HUDEP-2 (cell line): Measurements from ENCODE around the gene CNN3.

Source experiments
- DNase-seq, 76 experiments: peaks; one replicate each; lab custom pipeline; 2025; ENCODE audit not compliant: unreplicated experiment in 76 of 76; lab: John Stamatoyannopoulos, UW

CNN3 gene

DNA sequence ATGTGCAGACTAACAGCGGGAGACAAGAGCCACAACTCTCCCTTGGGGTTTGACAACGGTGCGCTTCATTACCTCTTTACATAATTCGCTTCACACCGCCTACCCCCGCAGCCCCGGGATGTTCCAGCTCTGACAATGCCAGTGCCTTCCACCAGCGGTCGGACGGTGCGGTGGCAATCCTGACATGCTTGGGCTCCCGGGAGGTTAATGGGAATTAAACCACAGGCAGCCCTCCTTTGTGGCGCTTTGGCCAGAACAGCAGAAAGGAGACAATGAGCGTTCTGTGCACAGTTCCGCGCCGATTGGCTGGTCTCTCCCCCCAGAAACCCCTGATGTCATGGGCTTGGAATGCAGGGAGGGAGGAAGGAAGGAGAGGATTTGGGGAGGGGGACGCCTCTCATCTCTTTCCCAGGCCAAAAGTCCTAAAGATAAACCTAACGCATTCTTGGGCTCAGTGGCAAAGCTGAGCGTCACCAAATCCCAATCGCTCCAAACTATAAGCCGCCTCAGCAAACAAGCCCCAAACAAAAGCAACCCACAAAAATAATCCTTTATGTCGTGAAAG, 1.3 kb downstream of the CNN3 start:
- DNase-seq, result no peak

DNA sequence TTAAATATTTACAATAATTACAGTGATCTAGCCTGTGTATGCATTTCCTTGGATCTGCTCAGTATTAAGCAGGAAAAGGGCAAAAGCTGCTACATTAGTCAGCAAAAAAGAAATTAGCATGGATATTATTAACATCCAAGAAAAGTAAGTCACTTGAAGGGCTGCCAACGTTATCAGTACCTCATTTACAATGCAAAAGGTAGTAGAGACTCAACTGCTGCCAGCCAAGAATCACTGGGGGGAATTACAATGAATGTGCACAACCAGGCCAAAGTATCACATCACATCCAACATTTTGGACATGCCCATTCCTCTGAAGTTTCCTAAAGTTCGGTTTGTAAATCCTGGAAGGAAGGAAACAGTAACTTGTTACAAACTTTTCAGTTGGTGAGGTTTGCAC, 1.9 kb downstream of the CNN3 start:
- no peak for DNase-seq

DNA sequence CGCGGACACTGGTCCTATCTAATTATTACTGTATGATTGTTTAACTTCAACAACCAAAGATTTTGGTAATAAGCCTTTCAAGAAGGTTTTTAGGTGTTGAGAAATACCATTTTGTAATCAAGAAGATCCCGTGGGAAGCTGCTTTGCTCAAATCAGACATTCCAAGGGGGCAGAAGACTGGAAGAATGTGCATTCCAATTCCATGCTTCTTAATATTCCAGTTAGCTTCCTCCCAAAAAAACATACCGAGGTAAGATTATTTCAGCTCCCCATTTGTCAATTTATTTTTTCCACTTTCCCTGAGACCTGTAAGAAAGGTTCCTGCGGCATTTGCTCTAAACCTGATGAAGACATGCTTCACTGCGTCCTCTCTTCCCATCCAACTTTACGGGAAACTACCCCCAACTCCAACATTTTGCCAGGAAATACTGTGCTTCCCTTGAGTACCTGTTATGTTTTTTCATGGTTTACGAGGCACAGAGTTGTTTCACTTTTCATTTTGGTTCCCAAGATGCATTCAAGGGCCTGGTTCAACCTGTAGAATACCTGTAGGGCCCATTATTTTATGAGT, 4.1 kb downstream of the CNN3 start:
- DNase-seq, result no peak

DNA sequence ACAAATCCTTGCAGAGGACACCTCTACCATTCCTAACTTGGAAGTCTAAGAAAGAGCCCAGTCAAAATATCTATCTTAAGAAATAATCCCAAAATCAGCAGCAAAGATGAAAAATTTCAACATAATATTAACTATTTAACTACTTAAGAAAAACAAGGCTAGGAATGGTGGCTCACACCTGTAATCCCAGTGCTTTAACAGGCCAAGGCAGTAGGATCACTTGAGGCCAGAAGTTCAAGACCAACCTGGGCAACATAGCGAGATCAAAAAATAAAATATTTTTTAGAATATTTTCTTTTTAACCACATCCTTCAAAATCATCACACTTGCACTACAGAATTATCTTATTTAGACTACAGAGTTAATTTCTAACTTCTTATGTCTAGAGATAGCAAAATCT, 4.9 kb downstream of the CNN3 start:
- DNase-seq, result no peak

DNA sequence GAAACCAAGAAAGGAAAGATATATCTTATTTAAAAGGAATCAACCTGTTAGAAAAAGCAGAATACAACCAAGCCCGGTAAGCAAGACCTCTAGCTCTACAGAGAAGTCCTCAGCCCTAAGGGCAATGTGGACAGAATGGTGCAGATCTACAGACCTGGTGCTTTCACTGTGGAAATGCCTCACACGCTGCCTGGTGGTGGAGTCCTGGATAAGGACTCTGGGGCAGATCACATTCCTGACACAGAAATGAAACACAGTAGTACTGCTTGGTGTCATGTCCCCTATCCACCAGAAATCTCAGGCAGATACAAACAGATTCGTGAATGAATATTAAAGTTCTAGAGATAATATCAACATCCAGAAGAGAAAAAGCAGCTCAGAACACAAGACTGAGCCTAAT, 6.8 kb downstream of the CNN3 start:
- no peak for DNase-seq

DNA sequence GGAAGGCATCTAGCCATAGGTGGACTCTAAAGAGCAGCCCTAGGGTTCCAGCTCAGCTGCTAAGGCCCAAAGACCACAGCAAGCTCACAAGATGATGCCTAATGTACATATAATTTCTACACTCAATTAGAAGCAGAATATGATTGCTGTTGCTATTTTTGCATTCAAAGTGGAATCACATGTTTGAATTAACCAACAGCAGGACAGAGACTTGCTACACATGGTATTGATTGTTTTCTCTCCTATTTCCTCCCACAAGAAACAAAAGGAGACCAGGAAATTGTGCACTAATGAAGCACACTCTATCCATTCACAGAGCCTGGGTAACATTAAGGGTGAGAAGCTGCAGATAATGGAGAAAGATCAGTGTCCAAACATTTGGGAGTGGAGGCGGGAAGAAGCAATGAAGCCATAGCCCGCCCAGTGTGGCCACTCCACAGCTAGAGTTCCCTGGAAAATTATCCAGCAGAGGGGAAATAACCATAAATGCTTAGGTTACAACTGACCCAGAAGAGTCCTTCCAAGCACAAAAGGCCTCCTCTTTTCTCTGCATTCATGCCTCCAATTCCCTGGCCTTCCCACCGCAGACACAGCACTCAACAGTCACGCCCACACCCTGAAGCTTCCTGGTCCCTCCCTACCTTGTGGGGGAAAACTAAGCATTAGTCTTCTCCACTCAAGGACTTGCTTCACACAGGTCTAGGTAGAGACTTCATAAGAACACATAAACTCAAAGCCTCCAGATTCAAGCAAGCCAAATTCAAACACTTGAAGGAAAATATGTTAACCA, 7.5 kb downstream of the CNN3 start:
- no peak for DNase-seq

DNA sequence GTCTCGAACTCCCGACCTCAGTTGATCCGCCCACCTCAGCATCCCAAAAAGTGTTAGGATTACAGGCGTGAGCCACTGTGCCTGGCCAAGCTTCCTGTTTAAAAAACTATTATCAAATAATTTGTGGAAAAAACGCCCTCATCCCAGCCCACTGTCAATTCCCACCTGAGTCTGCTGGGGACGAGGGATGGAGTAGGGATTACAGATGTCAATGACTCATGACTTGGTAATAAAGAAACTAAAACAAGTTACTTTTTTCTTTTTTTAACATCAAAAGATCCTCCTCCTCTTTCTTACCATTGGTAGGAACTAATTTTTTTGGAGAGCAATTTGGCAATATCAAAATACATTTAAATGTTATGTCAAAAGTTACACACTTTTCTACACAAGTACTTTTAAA, 9.7 kb downstream of the CNN3 start:
- no peak for DNase-seq

DNA sequence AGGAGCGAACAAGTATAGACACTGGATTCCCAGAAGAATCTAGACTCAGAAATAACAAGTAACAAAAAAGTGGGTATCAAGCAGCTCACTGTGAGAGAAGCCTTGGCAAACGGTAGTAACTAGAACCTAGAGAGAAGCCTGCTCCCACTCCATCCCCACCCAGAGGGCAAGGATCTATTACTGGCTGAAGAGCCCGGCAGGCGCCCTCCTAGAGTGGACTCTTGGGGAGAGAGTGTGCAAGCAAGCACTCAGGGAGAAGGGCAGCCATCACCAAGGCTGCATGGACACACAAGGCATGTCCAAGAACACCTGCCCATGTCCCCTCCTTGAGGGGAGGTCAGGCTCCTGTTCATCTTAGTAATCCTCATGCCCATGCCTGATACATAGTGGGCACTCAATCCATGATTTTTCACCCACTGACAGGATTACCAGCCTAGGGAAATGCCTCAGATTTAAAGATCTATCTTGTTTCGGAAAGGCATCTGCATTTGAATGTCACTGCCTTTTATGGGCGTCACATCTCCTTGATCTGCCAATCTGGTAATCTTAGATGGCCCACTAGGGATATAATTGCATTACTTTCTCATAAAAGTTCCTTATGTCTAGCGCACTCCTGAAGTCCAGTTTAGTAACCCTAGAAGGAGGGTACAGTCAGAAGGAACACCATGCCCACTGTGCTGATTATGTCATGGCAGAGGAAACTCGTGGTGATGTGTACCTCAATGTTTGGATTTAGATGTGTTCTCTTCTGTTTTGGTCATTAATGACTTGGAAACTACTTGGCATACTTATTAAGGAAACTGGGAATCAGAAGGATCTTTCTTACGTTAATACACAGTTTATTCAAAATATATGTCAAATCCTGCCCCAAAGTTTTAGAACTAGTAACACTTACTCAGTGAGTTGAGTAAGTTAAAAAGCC, 14.4 kb downstream of the CNN3 start:
- DNase-seq, result no peak

DNA sequence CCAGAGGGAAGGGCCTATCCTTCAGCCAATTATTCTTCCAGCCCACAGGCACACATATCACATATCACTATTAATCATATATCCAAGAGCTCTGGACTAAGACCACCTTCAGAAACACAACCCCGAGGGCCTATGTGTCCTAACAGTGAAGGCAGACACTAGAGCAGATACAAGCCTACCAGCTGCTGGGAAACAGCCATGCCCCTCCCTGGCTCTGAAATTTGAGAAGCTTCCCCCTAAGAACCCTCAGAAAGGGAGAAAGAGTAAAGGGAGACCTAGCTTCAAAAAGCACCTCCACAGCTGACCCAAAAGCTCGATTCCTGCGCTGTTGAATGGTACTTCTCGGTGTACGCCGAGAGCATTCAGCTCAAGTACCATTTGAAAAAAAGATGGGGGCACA, 17.4 kb downstream of the CNN3 start:
- no peak for DNase-seq

DNA sequence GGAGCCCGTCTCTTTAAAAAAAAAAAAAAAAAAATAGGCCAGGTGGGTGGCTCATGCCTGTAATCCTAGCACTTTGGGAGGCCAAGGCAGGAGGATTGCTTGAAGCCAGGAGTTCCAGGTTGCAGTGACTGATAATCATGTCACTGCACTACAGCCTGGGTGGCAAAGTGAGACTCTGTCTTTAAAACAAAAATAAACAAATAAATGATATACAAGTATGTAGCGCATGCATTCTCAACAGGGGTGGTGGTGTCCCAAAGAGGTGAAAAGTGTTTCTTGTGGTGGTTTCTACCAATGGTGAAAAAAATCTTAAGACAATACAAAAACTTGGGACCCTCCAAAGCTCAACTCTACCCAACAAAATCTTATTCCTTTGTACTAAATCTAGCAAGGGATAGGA, 17.9 kb downstream of the CNN3 start:
- no peak for DNase-seq

DNA sequence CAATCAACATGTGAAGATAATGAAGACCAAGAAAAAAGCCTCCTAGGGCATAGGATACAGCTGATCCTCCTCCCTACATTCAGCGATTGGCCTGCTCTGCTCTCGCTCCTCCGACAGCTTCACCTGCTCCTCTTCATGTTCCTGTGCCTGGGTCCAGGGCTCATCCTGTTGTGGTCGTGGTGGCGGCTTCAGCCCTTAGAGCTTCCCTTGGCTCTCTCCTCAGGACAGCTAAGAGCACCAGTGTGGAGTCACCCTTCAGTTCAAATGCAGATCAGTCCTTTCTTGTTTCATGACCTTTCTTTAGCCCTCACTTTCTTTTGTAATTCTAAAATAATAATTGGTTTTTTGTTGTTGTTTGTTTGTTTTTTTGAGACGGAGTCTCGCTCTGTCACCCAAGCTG, 18.7 kb downstream of the CNN3 start:
- no peak for DNase-seq

DNA sequence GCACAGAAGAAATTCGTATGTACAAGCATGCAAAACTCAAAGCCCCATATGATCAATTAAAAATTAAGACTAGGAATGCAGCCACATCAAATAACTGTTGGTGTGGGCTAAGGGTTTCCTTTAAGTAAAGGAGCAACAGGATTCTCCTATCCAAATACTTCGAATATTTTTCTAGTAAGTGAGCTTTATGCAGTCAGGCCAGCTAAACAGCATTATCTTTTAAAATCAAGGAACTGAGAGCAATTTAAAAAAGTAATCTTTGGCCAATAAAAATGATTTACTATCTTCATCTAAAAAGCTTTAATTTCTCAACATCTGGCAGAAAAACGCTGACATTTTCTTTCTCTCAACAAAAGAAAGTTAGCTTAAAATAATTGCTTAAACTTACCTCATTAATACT, 19.8 kb downstream of the CNN3 start:
- DNase-seq, result no peak

DNA sequence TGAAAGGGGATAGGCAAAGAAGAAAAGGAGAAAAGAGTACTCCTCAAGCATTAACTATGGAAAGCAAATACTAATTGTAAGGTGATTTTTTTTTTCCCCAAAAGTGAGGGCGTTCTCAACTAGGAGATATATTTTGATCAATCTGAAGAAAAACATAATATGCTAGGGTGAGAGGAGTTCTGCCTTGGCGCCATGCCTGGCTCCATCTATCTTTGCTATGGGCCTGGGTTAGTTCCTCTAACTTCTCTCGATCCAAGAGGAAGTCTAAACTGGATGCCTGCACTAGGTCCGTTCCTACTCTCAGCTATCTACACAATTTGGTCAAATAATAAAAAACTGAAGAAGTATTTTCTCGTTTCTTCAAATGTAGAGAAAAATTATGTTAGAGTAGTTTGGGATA, 20.5 kb downstream of the CNN3 start:
- no peak for DNase-seq

DNA sequence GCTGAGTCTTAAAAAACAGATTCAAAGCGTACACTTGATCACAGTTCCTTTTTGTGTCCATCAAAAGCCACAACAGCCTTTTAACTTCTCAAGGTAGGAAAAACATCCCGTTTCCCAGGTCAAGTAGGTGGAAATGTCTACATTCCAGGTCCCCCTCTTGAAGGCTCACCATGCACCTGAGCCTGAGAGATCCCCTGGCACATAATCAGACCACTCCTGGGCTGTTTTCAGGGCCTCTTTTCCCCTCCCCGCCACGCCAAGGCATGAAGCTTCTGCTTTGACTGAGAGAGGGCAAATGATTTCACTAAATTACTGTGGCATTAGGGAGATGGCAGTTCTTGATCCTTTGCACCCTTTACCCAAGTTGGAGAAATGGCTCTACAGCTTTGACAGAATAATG, 21.7 kb downstream of the CNN3 start:
- DNase-seq, result no peak

DNA sequence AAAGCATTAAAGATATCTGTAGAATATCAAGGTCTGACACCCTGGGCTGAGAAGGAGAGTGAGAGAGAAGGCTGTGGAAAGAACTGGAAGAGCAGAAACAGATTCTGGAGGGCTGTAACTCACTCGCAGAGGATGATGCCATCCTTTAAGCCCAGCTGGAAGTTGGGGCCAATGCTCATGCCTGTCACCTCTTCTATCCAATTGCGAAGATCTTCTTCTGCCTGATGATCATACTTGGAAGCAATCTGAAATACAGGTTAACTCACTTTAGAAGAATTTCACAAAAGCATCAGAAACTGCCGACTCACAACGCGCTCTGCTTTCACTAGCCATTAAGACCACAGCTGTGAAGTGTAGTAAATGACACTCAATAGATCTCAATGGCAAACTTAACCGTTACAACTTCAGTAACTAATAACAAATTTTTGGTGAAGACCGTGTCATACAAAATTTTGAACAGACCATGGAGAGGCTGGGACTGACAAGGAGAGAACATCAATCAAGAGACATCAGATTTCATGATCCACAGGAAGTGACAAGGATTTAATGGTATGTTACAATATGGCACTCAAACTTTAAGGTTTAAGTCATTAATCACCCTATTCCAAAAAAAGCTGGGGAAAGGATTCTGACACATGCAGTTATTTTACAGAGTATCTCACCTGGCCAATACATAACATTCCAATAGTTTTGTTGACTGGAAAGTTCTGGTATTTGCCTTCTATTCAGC, 23.5 kb downstream of the CNN3 start:
- DNase-seq, result no peak

DNA sequence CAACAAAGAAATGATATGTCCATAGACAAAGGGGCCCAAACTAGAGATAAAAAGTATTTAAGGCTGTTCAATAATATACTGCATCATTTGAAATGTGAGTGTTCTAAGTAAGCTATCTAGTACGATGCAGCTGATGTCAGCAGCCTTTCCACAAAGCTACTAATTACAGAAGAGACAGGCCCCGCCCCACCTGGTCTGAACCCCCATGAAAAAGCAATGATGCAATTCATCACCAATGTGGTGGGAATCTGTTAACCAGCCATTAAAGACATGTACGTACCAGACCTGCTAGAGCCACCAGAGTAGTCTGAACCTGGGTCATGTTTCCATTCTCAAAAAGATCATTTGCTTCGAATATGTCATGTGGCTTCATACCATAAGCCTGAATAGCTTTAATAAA, 25.1 kb downstream of the CNN3 start:
- DNase-seq, result no peak

DNA sequence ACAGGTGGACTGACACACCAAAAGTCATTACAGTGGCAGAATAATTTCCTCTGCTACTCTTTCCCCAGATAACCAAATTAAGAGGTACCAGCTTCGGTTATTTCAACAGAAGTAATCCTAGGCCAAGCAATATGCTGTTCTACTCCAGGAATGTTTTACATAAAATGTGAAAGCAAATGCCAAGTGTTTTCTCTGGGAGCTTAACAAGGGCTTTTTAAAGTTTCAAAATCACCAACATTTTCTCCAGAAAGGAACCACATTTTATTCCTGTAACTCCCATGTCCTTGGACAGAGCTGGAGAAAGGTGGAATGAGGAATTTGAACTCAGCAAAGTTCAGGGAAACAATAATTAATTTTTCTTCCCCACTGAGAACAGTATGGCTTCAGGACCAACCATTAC, 27.2 kb downstream of the CNN3 start:
- no peak for DNase-seq

DNA sequence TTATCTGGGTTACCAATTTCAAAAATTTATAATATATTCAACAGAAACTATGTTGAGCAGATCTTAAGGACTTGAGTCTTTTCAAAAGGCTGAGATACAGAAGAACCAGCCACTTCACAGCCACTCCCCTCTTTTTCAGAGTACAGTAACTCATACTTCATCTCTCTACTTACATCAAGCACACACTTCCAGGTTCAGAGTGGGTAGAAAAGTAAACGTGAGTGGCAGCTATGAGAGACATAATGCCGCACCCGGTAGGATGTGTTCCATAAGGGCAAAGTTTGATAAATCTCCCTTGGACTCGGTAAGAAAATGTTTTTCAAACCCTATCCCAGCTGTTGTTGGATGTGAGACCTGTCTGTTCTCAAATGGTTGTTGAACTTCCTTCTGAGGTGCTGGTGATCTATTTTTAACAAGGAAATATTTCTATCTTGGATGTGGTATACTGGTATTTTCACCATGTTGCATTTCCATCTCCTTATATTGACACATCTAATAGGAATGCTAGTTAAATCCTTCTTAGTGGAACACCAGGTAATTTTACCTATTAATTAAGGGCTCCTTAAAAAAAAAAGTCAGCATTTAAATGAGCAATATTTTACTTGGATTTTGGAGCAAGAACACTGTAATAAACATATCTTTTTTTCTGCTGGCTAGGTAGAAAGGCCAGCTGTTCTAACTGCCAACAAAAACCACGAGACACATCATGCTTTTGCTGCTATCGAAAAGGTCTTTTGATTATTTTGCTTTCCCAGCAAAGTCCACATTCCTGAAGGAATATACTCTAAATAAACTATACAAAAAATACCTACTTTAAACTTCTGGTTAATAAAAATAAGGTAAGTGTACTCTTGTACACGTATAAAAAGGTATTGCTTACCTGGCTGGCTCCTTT, 28.2 kb downstream of the CNN3 start:
- DNase-seq, result no peak

DNA sequence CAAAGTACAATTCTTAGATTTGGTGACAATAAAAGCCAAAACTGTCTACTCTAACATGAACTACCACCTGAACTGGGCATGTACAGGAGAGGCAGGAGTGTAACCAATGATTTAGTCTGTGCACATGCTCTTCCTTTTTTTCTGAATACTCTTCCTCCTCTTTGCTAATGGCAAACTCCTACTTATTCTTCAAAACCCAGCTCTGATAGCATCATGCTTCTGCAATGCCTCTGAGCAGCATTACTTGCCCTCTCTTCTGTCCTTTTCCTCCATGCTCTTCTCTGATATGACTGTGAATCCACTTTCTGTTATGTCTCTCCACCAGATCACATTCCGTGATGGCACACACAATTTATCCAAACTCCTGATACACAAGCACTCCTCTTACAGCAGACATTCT, 31.4 kb downstream of the CNN3 start:
- DNase-seq, result no peak

DNA sequence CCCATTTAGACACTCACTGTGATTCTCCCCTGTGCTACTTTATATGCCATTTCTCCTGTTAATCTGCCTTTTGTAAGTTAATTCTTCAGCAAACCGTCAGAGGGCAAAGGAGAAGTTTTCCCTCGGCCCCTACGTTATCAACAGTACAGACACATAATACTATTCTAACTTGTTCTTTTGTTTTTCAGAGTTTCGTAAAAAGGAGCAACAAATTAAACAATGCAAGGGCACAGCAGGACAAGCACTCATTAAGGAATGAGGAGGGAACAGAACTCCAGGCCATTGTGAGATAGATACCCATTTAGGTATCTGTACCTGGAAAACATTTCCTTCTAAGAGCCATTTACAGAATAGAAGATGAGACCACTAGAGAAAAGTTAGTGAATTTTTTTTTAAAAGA, 32.3 kb downstream of the CNN3 start:
- DNase-seq, result no peak
